ENCODE results near the gene NFKB1.

- TF ChIP-seq CTCF (optimal IDR thresholded peaks at IDR 0.05 in 1 of 3, IDR thresholded peaks at IDR 0.05 in 1 of 3, conservative IDR thresholded peaks at IDR 0.05 in 1 of 3; ENCODE audit: extremely low read depth in 1 of 3, insufficient read depth in 2 of 3, low read length in 3 of 3) (no peak), EZH2 (IDR thresholded peaks at IDR 0.05; ENCODE audit: low read length) (no peak)
These were observed 24.3 kb downstream of the NFKB1 start for GRCh38 chr4:102525504-102525903.

Data from keratinocyte (primary cell).